Tibial nerve (tissue), 4 donors: Measurements from ENCODE around the gene HIGD1B. TPM values are rescaled to one million over a fixed set of nuclear protein-coding genes. Genes with fewer than 3 reads are reported as not detected.
A peak's percentile ranks its signal among the peaks of the same experiment; 100 is the strongest.

Experiments
- DNase-seq, 2 donors: peaks; one replicate each; pipeline ENCODE4 v3.0.0-alpha.2; 2019; ENCODE audit warnings: low spot score in 2 of 2
- H3K27ac ChIP-seq, 4 donors: fragments of 200-600 bp; sonication (generic) in 3 of 4; one replicate each; pipeline ENCODE4 v1.5.1; 2017 to 2019; ENCODE audit warnings: mild to moderate bottlenecking in 1 of 4
- H3K27me3 ChIP-seq, 2 donors: fragments of 200-600 bp; sonication (generic) in 1 of 2; one replicate each; pipeline versions ENCODE4 v1.5.1 to v1.6.0; 2017 to 2019
- H3K36me3 ChIP-seq, 3 donors: fragments of 200-600 bp; sonication (generic); one replicate each; pipeline ENCODE4 v1.5.1; 2018 to 2019
- H3K4me1 ChIP-seq, 4 donors: fragments of 200-600 bp; sonication (generic) in 3 of 4; one replicate each; pipeline ENCODE4 v1.5.1; 2017 to 2019
- H3K4me3 ChIP-seq, 4 donors: fragments of 200-600 bp; sonication (generic) in 3 of 4; one replicate each; pipeline ENCODE4 v1.5.1; 2017 to 2019; ENCODE audit warnings: mild to moderate bottlenecking in 1 of 4, moderate library complexity in 1 of 4
- H3K9me3 ChIP-seq, 4 donors: fragments of 200-600 bp; sonication (generic) in 3 of 4; one replicate each; pipeline ENCODE4 v1.5.1; 2017 to 2019
- CTCF ChIP-seq, 5 experiments: fragments of 200-600 bp in 3 of 5; fragments of 450-650 bp in 2 of 5; sonication (generic) in 3 of 5; IDR thresholded peaks; one replicate each; pipeline ENCODE4 v1.5.1; 2016 to 2019; ENCODE audit warnings: antibody characterized with exemption in 5 of 5, mild to moderate bottlenecking in 3 of 5, moderate library complexity in 2 of 5
- EP300 ChIP-seq, 2 donors: sonication (generic); formaldehyde crosslinking; IDR thresholded peaks; one replicate each; pipeline ENCODE4 v1.6.1; 2017; ENCODE audit warnings: antibody characterized with exemption in 2 of 2, mild to moderate bottlenecking in 1 of 2
- POLR2A ChIP-seq, 2 donors: fragments of 450-650 bp; IDR thresholded peaks; one replicate each; pipeline ENCODE4 v1.6.1; 2017; ENCODE audit warnings: antibody characterized with exemption in 2 of 2, mild to moderate bottlenecking in 2 of 2, moderate library complexity in 2 of 2
- WGBS, 2 donors: methylation state at CpG; one replicate each; pipeline ENCODE4 v1.1.5; 2018; 5-methylcytosine and 5-hydroxymethylcytosine counted together
- total RNA-seq, 4 donors: library from RNA; depleted of rRNA; stranded (reverse); fragments of >200 nt; gene quantifications; one replicate each; pipeline ENCODE4 v1.1.0, GENCODE V29; 2016

Gene HIGD1B
- total RNA-seq, 4 donors from 2014 or later, result 2.3 to 10.3 (median 6.5) TPM; not detected in 1

GRCh38 chr17:44829523-44830358 lies 17.9 kb upstream of the HIGD1B start, which contains the start of gene GJC1:
Gene GJC1, minus strand, starts transcription at chr17:44830287. Its CDS starts 24,470 bp downstream, at chr17:44805817.
- DNase-seq, result no peak
- no peaks in the 10 kb centered on the region for H3K36me3 ChIP-seq
- TF ChIP-seq POLR2A (IDR thresholded peaks at IDR 0.05) (peak; percentile 14 to 41), EP300 (IDR thresholded peaks at IDR 0.05) (no peak)
- peaks cover 0 to 22% (median 8%) of the 10 kb centered on the region in 4 donors for H3K4me1 ChIP-seq
- H3K27me3 ChIP-seq, result peaks cover 0 to 92% of the 10 kb centered on the region in 2 donors
- H3K9me3 ChIP-seq, result no peaks in the 10 kb centered on the region
- H3K27ac ChIP-seq, result peak within 1 kb of the TSS; percentile 45 to 86 (median 82)
- WGBS, 2 donors, result 0 to 1% methylated on average over 20 to 74 of the region's 123 CpGs
- peak within 1 kb of the TSS; percentile 35 to 72 (median 52) for H3K4me3 ChIP-seq

GRCh38 chr17:44830359-44831288 lies 17.1 kb upstream of the HIGD1B start:
- Histone ChIP-seq H3K36me3 (no peaks in the 10 kb centered on the region), H3K4me1 (peaks cover 0 to 22% (median 8%) of the 10 kb centered on the region in 4 donors), H3K9me3 (no peaks in the 10 kb centered on the region), H3K4me3 (peak overlapping the region; percentile 35 to 72 (median 52)), H3K27me3 (peaks cover 0 to 87% of the 10 kb centered on the region in 2 donors), H3K27ac (peak overlapping the region; percentile 45 to 86 (median 71))
- WGBS, 2 donors, result 5 to 8% methylated on average over 28 to 29 of the region's 58 CpGs
- TF ChIP-seq EP300 (IDR thresholded peaks at IDR 0.05) (no peak), CTCF (IDR thresholded peaks at IDR 0.05) (no peak)
- DNase-seq, result no peak

GRCh38 chr17:44831371-44831770 lies 16.3 kb upstream of the HIGD1B start:
- no peak for TF ChIP-seq CTCF (IDR thresholded peaks at IDR 0.05)
- TF ChIP-seq POLR2A (IDR thresholded peaks at IDR 0.05), result no peak
- TF ChIP-seq EP300 (IDR thresholded peaks at IDR 0.05), result no peak
- Histone ChIP-seq H3K4me1 (peaks cover 0 to 22% (median 8%) of the 10 kb centered on the region in 4 donors), H3K27ac (no peak overlapping the region), H3K36me3 (no peaks in the 10 kb centered on the region), H3K4me3 (no peak overlapping the region), H3K9me3 (no peaks in the 10 kb centered on the region), H3K27me3 (peaks cover 0 to 80% of the 10 kb centered on the region in 2 donors)
- WGBS, 2 donors, result 86 to 90% methylated on average over 12 of the region's 12 CpGs
- DNase-seq, result no peak

- peaks cover 0 to 65% of the 10 kb centered on the region in 2 donors for H3K27me3 ChIP-seq
- H3K36me3 ChIP-seq, result no peaks in the 10 kb centered on the region
- 62 to 70% methylated on average over 5 of the region's 5 CpGs for WGBS, 2 donors
- DNase-seq, result no peak
- peaks cover 0 to 22% (median 8%) of the 10 kb centered on the region in 4 donors for H3K4me1 ChIP-seq
- TF ChIP-seq CTCF (IDR thresholded peaks at IDR 0.05), result no peak
- no peak for TF ChIP-seq POLR2A (IDR thresholded peaks at IDR 0.05)
- TF ChIP-seq EP300 (IDR thresholded peaks at IDR 0.05), result no peak
- H3K27ac ChIP-seq, result no peak overlapping the region
- no peak overlapping the region for H3K4me3 ChIP-seq
- H3K9me3 ChIP-seq, result no peaks in the 10 kb centered on the region
Measured at GRCh38 chr17:44832805-44833204, 14.9 kb upstream of the HIGD1B start.

- WGBS, 2 donors, result 79 to 88% methylated on average over 2 of the region's 2 CpGs
- no peak overlapping the region for H3K4me3 ChIP-seq
- peaks cover 0 to 38% of the 10 kb centered on the region in 2 donors for H3K27me3 ChIP-seq
- no peaks in the 10 kb centered on the region for H3K4me1 ChIP-seq
- H3K9me3 ChIP-seq, result no peaks in the 10 kb centered on the region
- no peak overlapping the region for H3K27ac ChIP-seq
- TF ChIP-seq EP300 (IDR thresholded peaks at IDR 0.05), result no peak
- no peak for TF ChIP-seq CTCF (IDR thresholded peaks at IDR 0.05)
- no peak for TF ChIP-seq POLR2A (IDR thresholded peaks at IDR 0.05)
- DNase-seq, result no peak
- no peaks in the 10 kb centered on the region for H3K36me3 ChIP-seq
Measured at GRCh38 chr17:44837196-44837595, 10.5 kb upstream of the HIGD1B start.
